WTC11 (cell line): ENCODE data around the gene SLC5A9. TPM values are rescaled to one million over a fixed set of nuclear protein-coding genes. Genes with fewer than 3 reads are reported as not detected.

Source experiments
- ATAC-seq: fragments of 200-7000 bp; cut with Tn5 transposase; 2 replicates; pipeline ENCODE4 v1.10.0; 2021; ENCODE audit warnings: mild to moderate bottlenecking, moderate library complexity
- CTCF ChIA-PET: fragments of 300-600 bp; sonication (Branson Sonifier 250); formaldehyde crosslinking; loops from one replicate; lab custom pipeline; 2021; ENCODE audit warnings: antibody characterized with exemption; lab: Charles Lee
- POLR2A ChIA-PET: fragments of 350-600 bp; sonication (Branson Sonifier 250); formaldehyde crosslinking; loops from one replicate; lab custom pipeline; 2021; ENCODE audit warnings: antibody characterized with exemption; lab: Charles Lee
- DNase-seq: peaks from one replicate; pipeline ENCODE4 v3.0.0; 2021; ENCODE audit warnings: low spot score
- H3K27ac Mint-ChIP-seq: 2 replicates; pipeline ENCODE4 v1.8.0; 2021; ENCODE audit warnings: mixed read lengths
- H3K27me3 Mint-ChIP-seq: 2 replicates; pipeline ENCODE4 v1.8.0; 2021; ENCODE audit warnings: low read depth, mild to moderate bottlenecking, moderate library complexity, mixed read lengths
- H3K36me3 Mint-ChIP-seq: 2 replicates; pipeline ENCODE4 v1.8.0; 2021; ENCODE audit warnings: mixed read lengths
- H3K4me1 Mint-ChIP-seq: 2 replicates; pipeline ENCODE4 v1.8.0; 2022; ENCODE audit warnings: mixed read lengths
- H3K4me3 Mint-ChIP-seq: 2 replicates; pipeline ENCODE4 v1.8.0; 2021; ENCODE audit warnings: mild to moderate bottlenecking, moderate library complexity, mixed read lengths
- H3K9me3 Mint-ChIP-seq: 2 replicates; pipeline ENCODE4 v1.8.0; 2021; ENCODE audit warnings: mixed read lengths
- ERG ChIP-seq: fragments of 250-450 bp; sonication (Bioruptor Pico); IDR thresholded peaks from 2 replicates; pipeline ENCODE4 v1.8.0; 2021; ENCODE audit warnings: mild to moderate bottlenecking
- GABPB1 ChIP-seq: sonication (generic); formaldehyde crosslinking; IDR thresholded peaks from 2 replicates; pipeline ENCODE4 v1.8.1; 2023; ENCODE audit warnings: mild to moderate bottlenecking, missing genetic modification reagents
- IRF2 ChIP-seq: sonication (generic); formaldehyde crosslinking; IDR thresholded peaks from 2 replicates; pipeline ENCODE4 v1.8.0; 2022; ENCODE audit warnings: low read depth, missing genetic modification reagents, borderline replicate concordance
- KAT7 ChIP-seq: sonication (generic); formaldehyde crosslinking; IDR thresholded peaks from 2 replicates; pipeline ENCODE4 v1.8.1; 2023; ENCODE audit warnings: missing genetic modification reagents, mild to moderate bottlenecking, borderline replicate concordance
- NR3C1 ChIP-seq: sonication (generic); formaldehyde crosslinking; conservative IDR thresholded peaks from 2 replicates; pipeline ENCODE4 v1.8.1; 2023; ENCODE audit warnings: low read depth, mild to moderate bottlenecking, missing genetic modification reagents
- PRDM15 ChIP-seq: sonication (generic); formaldehyde crosslinking; IDR thresholded peaks from 2 replicates; pipeline ENCODE4 v1.8.0; 2022; ENCODE audit warnings: missing genetic modification reagents
- SMAD3 ChIP-seq: sonication (generic); formaldehyde crosslinking; IDR thresholded peaks from 2 replicates; pipeline ENCODE4 v1.8.0; 2022; ENCODE audit warnings: missing genetic modification reagents, mild to moderate bottlenecking, borderline replicate concordance
- TEAD1 ChIP-seq: sonication (generic); formaldehyde crosslinking; IDR thresholded peaks from 2 replicates; pipeline ENCODE4 v1.8.0; 2022; ENCODE audit warnings: mild to moderate bottlenecking, missing genetic modification reagents
- ZNF263 ChIP-seq: sonication (generic); formaldehyde crosslinking; IDR thresholded peaks from 2 replicates; pipeline ENCODE4 v1.8.1; 2022; ENCODE audit warnings: low read depth, mild to moderate bottlenecking, moderate library complexity, missing genetic modification reagents
- ZNF416 ChIP-seq: fragments of 250-450 bp; sonication (Bioruptor Pico); IDR thresholded peaks from 2 replicates; pipeline ENCODE4 v1.9.0; 2021; ENCODE audit warnings: mild to moderate bottlenecking, inconsistent platforms
- ZNF423 ChIP-seq: fragments of 250-450 bp; sonication (Bioruptor Pico); IDR thresholded peaks from 2 replicates; pipeline ENCODE4 v2.1.2; 2022; ENCODE audit warnings: mild to moderate bottlenecking, moderate library complexity
- ZSCAN18 ChIP-seq: fragments of 250-450 bp; sonication (Bioruptor Pico); IDR thresholded peaks from 2 replicates; pipeline ENCODE4 v2.1.2; 2022; ENCODE audit warnings: mild to moderate bottlenecking, moderate library complexity
- total RNA-seq: library from RNA; stranded (reverse); gene quantifications from 3 replicates; pipeline ENCODE4 v1.2.3, GENCODE V29; 2021
- TF ChIP-seq, protein P1 (sequence below): sonication (generic); formaldehyde crosslinking; IDR thresholded peaks from 2 replicates; pipeline ENCODE4 v1.8.1; 2022; ENCODE audit warnings: low read depth, missing genetic modification reagents, borderline replicate concordance
- TF ChIP-seq, protein P2 (sequence below): sonication (generic); formaldehyde crosslinking; IDR thresholded peaks from 2 replicates; pipeline ENCODE4 v1.8.1; 2022; ENCODE audit warnings: low read depth, mild to moderate bottlenecking, moderate library complexity, missing genetic modification reagents, borderline replicate concordance
- TF ChIP-seq, protein P3 (sequence below): sonication (generic); formaldehyde crosslinking; IDR thresholded peaks from 2 replicates; pipeline ENCODE4 v1.8.1; 2023; ENCODE audit warnings: mild to moderate bottlenecking, missing genetic modification reagents, moderate library complexity
- TF ChIP-seq, protein P4 (sequence below): sonication (generic); formaldehyde crosslinking; IDR thresholded peaks from 2 replicates; pipeline ENCODE4 v1.8.1; 2023; ENCODE audit warnings: mild to moderate bottlenecking, missing genetic modification reagents
- TF ChIP-seq, protein P5 (sequence below): sonication (generic); formaldehyde crosslinking; IDR thresholded peaks from 2 replicates; pipeline ENCODE4 v1.8.0; 2022; ENCODE audit warnings: mild to moderate bottlenecking, missing genetic modification reagents
- TF ChIP-seq, protein P6 (sequence below): fragments of 250-450 bp; sonication (Bioruptor Pico); IDR thresholded peaks from 2 replicates; pipeline ENCODE4 v1.9.0; 2021; ENCODE audit warnings: mild to moderate bottlenecking

SLC5A9 gene
- total RNA-seq, 1 experiment from 2014 or later: 0.22 TPM

DNA sequence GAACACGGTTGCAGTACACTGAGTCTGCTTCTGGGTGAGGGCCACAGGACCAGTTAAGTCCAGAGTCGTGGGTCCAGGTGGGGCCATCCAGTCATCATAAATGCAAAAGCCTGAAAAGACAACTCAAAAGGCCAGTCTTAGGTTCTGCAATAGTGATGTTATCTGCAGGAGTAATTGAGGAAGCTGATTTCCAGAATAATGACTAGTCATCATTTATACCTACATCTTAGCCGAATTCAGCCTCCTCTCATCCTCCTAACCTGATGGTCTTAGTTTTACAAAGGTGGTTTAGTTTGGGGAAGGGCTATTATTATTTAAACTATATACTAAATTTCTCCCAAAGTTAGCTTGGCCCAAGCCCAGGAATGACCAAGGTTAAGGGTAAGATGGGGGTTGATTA lies 23.5 kb upstream of the SLC5A9 start (continued):
- TF ChIP-seq, protein P1, sequence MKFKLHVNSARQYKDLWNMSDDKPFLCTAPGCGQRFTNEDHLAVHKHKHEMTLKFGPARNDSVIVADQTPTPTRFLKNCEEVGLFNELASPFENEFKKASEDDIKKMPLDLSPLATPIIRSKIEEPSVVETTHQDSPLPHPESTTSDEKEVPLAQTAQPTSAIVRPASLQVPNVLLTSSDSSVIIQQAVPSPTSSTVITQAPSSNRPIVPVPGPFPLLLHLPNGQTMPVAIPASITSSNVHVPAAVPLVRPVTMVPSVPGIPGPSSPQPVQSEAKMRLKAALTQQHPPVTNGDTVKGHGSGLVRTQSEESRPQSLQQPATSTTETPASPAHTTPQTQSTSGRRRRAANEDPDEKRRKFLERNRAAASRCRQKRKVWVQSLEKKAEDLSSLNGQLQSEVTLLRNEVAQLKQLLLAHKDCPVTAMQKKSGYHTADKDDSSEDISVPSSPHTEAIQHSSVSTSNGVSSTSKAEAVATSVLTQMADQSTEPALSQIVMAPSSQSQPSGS (CRISPR knock-in tag): no peak
- TF ChIP-seq ZNF263 (CRISPR knock-in tag): no peak

DNA sequence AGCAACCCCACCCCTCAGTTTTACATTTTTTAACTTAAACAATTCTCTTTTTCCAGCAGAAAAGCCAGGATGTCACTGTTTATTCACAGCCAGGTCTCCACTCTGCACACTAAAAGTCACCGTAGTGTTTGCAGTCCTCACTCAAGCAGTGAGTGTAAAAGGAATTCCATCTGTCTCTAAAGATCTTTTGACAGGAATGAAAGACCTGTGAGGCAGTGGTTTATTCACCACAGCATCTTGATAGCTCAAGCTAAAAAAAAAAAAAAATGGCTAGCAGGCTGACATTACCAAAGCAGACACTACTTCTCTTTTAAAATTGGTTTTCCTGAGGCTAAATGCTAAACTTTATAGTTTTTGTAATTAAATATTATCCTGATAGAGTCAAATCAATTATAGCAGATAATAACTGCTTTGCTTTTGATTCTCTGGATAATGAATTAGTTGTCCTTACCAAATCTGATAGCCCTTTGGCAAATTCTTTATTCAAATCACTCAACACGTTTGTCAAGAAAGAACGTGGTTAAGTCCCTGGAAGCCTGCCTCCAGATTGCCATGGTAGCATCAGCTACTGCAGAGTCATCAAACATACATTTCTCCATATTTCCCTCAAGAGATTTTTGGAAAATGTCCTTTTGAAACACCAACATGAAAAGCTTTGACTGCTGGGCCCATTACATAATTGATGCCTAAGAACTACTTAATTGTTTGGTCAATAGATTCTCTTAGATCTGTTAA lies 22.2 kb upstream of the SLC5A9 start:
- no peaks in the 10 kb centered on the region for H3K36me3 Mint-ChIP-seq
- no peak overlapping the region for H3K27ac Mint-ChIP-seq
- peaks cover 3% of the 10 kb centered on the region; the same call in 1 of the 2 replicates for H3K27me3 Mint-ChIP-seq
- TF ChIP-seq, protein P2, sequence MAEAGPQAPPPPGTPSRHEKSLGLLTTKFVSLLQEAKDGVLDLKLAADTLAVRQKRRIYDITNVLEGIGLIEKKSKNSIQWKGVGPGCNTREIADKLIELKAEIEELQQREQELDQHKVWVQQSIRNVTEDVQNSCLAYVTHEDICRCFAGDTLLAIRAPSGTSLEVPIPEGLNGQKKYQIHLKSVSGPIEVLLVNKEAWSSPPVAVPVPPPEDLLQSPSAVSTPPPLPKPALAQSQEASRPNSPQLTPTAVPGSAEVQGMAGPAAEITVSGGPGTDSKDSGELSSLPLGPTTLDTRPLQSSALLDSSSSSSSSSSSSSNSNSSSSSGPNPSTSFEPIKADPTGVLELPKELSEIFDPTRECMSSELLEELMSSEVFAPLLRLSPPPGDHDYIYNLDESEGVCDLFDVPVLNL: no peak
- TF ChIP-seq ERG (CRISPR knock-in tag) (no peak), GABPB1 (CRISPR knock-in tag) (no peak), ZNF416 (CRISPR knock-in tag) (no peak), PRDM15 (CRISPR knock-in tag) (no peak), SMAD3 (CRISPR knock-in tag) (no peak), ZNF423 (CRISPR knock-in tag) (no peak), TEAD1 (no peak), IRF2 (CRISPR knock-in tag) (no peak), NR3C1 (CRISPR knock-in tag) (no peak), KAT7 (no peak), ZSCAN18 (CRISPR knock-in tag) (no peak)
- TF ChIP-seq, protein P3, sequence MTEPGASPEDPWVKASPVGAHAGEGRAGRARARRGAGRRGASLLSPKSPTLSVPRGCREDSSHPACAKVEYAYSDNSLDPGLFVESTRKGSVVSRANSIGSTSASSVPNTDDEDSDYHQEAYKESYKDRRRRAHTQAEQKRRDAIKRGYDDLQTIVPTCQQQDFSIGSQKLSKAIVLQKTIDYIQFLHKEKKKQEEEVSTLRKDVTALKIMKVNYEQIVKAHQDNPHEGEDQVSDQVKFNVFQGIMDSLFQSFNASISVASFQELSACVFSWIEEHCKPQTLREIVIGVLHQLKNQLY (CRISPR knock-in tag): no peak
- TF ChIP-seq, protein P4, sequence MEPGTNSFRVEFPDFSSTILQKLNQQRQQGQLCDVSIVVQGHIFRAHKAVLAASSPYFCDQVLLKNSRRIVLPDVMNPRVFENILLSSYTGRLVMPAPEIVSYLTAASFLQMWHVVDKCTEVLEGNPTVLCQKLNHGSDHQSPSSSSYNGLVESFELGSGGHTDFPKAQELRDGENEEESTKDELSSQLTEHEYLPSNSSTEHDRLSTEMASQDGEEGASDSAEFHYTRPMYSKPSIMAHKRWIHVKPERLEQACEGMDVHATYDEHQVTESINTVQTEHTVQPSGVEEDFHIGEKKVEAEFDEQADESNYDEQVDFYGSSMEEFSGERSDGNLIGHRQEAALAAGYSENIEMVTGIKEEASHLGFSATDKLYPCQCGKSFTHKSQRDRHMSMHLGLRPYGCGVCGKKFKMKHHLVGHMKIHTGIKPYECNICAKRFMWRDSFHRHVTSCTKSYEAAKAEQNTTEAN (CRISPR knock-in tag): no peak
- TF ChIP-seq, protein P5, sequence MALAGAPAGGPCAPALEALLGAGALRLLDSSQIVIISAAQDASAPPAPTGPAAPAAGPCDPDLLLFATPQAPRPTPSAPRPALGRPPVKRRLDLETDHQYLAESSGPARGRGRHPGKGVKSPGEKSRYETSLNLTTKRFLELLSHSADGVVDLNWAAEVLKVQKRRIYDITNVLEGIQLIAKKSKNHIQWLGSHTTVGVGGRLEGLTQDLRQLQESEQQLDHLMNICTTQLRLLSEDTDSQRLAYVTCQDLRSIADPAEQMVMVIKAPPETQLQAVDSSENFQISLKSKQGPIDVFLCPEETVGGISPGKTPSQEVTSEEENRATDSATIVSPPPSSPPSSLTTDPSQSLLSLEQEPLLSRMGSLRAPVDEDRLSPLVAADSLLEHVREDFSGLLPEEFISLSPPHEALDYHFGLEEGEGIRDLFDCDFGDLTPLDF (CRISPR knock-in tag): no peak
- TF ChIP-seq, protein P6, sequence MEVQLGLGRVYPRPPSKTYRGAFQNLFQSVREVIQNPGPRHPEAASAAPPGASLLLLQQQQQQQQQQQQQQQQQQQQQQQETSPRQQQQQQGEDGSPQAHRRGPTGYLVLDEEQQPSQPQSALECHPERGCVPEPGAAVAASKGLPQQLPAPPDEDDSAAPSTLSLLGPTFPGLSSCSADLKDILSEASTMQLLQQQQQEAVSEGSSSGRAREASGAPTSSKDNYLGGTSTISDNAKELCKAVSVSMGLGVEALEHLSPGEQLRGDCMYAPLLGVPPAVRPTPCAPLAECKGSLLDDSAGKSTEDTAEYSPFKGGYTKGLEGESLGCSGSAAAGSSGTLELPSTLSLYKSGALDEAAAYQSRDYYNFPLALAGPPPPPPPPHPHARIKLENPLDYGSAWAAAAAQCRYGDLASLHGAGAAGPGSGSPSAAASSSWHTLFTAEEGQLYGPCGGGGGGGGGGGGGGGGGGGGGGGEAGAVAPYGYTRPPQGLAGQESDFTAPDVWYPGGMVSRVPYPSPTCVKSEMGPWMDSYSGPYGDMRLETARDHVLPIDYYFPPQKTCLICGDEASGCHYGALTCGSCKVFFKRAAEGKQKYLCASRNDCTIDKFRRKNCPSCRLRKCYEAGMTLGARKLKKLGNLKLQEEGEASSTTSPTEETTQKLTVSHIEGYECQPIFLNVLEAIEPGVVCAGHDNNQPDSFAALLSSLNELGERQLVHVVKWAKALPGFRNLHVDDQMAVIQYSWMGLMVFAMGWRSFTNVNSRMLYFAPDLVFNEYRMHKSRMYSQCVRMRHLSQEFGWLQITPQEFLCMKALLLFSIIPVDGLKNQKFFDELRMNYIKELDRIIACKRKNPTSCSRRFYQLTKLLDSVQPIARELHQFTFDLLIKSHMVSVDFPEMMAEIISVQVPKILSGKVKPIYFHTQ (CRISPR knock-in tag): no peak
- TF ChIP-seq, all 79 proteins: peak for 0
- Mint-ChIP-seq H3K9me3 (no peaks in the 10 kb centered on the region), H3K4me1 (peaks cover 5% of the 10 kb centered on the region), H3K4me3 (no peak overlapping the region)
- DNase-seq (no peak), ATAC-seq (no peak)
- CTCF ChIA-PET: interaction anchor here (1.0 to 2.3 kb wide), 3 partner anchors 90 to 106 kb away, joined by 3 to 12 read pairs (median 8); no protein-coding TSS in a partner anchor
- POLR2A ChIA-PET: no interaction called here
